Neuron (in vitro differentiated cells): ENCODE results near the gene HS3ST5.

Source experiments
- H2AFZ ChIP-seq: one replicate; pipeline ENCODE4 v1.6.1; 2013; ENCODE audit warnings: low read depth, mild to moderate bottlenecking, inconsistent platforms, low read length, moderate library complexity
- H3K27me3 ChIP-seq: one replicate; pipeline ENCODE4 v1.6.1; 2013; ENCODE audit warnings: low read length; ENCODE audit not compliant: insufficient read depth
- H3K36me3 ChIP-seq: one replicate; pipeline ENCODE4 v1.6.1; 2013; ENCODE audit warnings: low read length; ENCODE audit not compliant: insufficient read depth
- H3K4me1 ChIP-seq: one replicate; pipeline ENCODE4 v1.6.1; 2013; ENCODE audit warnings: low read length; ENCODE audit not compliant: insufficient read depth
- H3K4me3 ChIP-seq: 2 replicates; pipeline ENCODE4 v1.5.1; 2013; ENCODE audit warnings: mild to moderate bottlenecking, low read length, moderate library complexity
- H3K9me3 ChIP-seq: one replicate; pipeline ENCODE4 v1.6.1; 2013; ENCODE audit warnings: low read length

Gene HS3ST5

GRCh38 chr6:114008331-114008730 lies 334.5 kb downstream of the HS3ST5 start:
- Histone ChIP-seq H3K9me3 (no peaks in the 10 kb centered on the region), H3K27me3 (no peaks in the 10 kb centered on the region), H2AFZ (no peak overlapping the region), H3K4me1 (peaks cover 12% of the 10 kb centered on the region), H3K36me3 (no peaks in the 10 kb centered on the region), H3K4me3 (no peak overlapping the region)

- Histone ChIP-seq H3K4me3 (no peak overlapping the region), H2AFZ (no peak overlapping the region), H3K27me3 (no peaks in the 10 kb centered on the region), H3K9me3 (no peaks in the 10 kb centered on the region), H3K36me3 (no peaks in the 10 kb centered on the region), H3K4me1 (peaks cover 12% of the 10 kb centered on the region)
Observed at GRCh38 chr6:114007516-114007915, 335.3 kb downstream of the HS3ST5 start.
